ENCODE data around the gene CNR2. TPM values are rescaled to one million over a fixed set of nuclear protein-coding genes. Genes with fewer than 3 reads are reported as not detected.
"Not testable (repeated sequence)": the region's sequence is repeated elsewhere in the genome, so short reads cannot be mapped to it uniquely, and the experiment has no call there.

The CNR2 gene
- total RNA-seq (ENCODE audit: insufficient read depth, low replicate concordance) = under 0.01 TPM

DNA sequence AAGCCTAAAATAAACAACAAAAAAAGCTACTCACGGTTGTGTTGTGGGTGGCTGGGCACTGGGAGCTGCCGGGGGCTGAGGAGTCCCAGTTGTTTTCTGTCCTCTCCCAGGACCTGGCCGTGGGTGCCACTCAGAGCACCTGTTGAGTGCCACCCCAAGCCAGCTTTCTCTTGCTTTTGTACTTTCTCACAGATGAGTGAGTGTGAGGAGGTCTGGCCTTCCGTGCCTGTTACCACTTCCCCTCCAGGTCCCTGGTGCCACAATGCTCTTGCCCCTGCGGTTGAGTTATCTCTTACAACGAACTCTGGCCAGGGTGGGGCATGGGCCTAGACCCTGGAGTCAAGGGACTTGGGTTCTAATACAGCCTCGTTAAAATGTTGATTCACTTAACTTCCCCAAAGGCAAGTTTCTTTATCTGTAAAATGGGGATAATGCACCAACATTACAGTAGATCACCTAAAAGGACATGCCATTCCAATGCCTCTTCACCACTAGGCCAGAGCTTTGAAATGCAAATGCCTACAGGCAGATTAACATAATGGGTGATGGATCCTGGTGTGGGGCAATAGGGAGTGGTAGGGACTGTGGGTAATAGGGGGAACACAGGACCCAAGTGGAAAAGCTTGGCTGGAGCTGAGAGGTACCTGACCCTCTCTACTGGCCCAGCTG lies at the start of gene CNR2:
Gene CNR2, minus strand, starts transcription at position 151 of the 669 bp plus-strand sequence. CDS start 37,745 bp downstream, outside the sequence.
- no peak for DNase-seq (ENCODE audit: low spot score)

DNA sequence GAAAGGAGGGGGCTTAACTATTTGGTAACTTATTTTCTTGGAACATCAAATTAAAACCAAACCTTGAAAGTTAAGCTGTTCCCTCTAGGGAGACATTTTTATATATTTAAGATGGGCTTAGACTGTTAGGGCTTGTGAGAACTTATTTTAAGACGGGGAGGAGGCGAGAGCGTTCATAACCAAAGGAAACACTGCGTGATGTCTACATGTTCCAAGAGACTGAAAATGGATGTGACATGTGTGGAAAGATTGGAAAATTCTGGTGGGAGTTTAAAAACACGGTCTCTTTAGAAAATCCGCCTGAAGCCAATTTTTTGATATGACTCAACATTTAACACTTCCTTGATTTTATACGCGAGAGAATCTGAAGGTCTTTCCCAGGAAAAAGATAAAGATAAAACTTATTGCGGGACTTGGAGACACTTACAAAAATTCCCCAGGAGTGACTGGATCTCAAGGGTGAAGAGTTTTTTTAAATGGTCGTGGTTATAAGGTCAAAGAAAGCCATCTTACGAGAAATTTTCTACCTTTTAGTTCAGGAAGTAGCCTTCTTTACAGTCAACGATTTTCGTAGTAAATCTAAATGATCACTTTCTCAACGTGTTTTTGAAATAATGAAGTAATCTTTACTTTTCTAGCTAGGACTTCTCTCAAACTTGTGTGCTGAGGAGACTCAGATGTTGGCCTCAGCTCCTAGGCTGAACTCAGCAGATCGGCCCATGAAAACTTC lies 47.3 kb upstream of the CNR2 start:
- peak; percentile 54 for DNase-seq (ENCODE audit: low spot score)

GRCh38 chr1:23959461-23960290 lies 46.5 kb upstream of the CNR2 start, which contains the start of gene PNRC2:
Gene PNRC2, plus strand, starts transcription at chr1:23959828. Its CDS starts 1,630 bp downstream, at chr1:23961458.
- peak; percentile 98 for DNase-seq (ENCODE audit: low spot score)

GRCh38 chr1:23958810-23959460 lies 45.8 kb upstream of the CNR2 start:
- DNase-seq (ENCODE audit: low spot score) = peak; percentile 91

GRCh38 chr1:23958040-23958809 lies 45.1 kb upstream of the CNR2 start:
- not testable (repeated sequence) for DNase-seq (ENCODE audit: low spot score)

DNA sequence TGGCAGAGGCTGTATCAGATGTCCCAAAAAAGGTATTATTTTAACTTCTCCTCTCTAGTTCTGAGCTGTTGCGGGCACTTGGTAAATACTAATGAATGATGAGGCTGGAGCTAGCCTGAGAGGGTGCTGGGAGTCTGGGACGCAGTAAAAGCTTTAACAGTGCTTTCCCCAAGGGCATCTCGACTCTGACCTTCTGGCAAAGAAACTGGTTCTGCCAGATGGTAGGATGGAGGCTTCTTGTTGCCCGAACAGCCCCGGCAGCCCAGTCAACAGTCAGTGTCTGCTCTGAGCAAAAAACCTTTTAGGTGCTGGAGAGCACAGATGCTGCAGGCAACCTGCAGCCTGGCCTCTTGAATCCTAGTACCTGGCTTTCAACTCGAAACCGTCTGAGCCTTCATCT lies 43.9 kb upstream of the CNR2 start:
- no peak for DNase-seq (ENCODE audit: low spot score)

- no peak for DNase-seq (ENCODE audit: low spot score)
These were observed 39.9 kb upstream of the CNR2 start for GRCh38 chr1:23953020-23953419.

DNA sequence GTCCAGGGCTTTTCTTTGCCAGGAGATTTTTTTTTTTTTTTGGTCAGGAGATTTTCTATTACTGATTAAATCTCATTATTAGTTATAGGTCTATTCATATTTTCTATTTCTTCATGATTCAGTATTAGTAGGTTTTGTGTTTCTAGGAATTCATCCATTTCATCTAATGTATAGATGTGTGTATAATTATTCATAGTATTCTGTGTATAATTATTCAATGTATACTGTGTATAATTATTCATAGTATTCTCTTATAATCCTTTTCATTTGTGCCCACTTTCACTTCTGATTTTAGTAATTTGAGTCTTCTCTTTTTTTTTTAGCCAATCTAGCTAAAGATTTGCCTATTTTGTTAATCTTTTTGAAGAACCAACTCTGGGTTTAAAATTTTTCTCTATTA lies 34.2 kb upstream of the CNR2 start:
- DNase-seq (ENCODE audit: low spot score) = no peak

GRCh38 chr1:23936481-23937176 lies 23.5 kb upstream of the CNR2 start:
- no peak for DNase-seq (ENCODE audit: low spot score)

- no peak for DNase-seq (ENCODE audit: low spot score)
These were observed 18.3 kb upstream of the CNR2 start for GRCh38 chr1:23931491-23931880.

- DNase-seq (ENCODE audit: low spot score) = peak; percentile 74
These were observed 17.8 kb upstream of the CNR2 start for GRCh38 chr1:23930861-23931490.

GRCh38 chr1:23930270-23930669 lies 17.1 kb upstream of the CNR2 start:
- DNase-seq (ENCODE audit: low spot score) = no peak

GRCh38 chr1:23928789-23929188 lies 15.6 kb upstream of the CNR2 start:
- DNase-seq (ENCODE audit: low spot score) = no peak

GRCh38 chr1:23927097-23927496 lies 13.9 kb upstream of the CNR2 start:
- DNase-seq (ENCODE audit: low spot score) = no peak

- no peak for DNase-seq (ENCODE audit: low spot score)
These were observed 12.1 kb upstream of the CNR2 start for GRCh38 chr1:23925279-23925678.

- DNase-seq (ENCODE audit: low spot score) = no peak
These were observed 11.4 kb upstream of the CNR2 start for GRCh38 chr1:23924601-23925000.

DNA sequence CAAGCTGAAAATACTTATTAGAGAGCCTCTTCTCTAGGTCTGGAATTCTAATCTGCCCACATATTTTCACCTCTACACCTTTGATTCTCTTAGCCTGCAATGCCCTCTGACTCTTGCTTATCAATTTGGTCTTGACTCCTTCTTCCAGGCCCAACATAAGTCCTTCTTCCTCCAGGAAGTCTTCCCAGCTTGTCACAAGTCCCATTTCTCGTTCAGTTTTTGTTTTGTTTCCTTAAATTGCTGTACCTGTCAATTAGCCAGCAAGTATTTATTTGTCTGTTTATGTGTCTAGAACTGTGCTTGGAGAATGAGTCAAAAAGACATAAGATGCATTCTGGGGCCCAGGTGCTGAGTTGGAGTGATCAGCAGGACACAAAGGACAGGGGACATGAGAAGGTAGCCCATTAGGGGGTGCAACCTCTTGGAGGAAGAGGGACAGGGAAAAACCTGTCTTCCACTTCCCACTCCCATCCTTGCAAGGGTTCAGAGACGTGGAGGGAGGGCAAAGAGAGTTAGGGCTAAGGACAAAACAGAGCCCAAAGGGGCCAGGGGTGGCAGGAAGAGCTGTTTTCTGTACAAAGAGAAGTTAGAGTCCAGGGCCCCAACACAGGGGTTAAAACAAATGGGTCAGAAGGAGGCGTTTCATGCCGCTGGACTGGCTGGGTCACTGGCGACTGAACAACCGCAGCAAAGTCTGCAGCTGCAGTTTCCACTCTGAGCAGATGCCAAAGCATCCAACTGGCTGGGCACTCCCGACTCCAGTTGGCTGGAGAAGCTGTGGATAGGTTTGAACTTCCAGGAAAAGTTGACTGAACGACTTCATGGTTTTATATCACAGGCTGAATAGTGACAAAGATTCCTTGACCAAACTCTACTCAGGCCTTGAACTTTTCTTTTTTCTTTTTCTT lies 10.7 kb upstream of the CNR2 start:
- DNase-seq (ENCODE audit: low spot score) = no peak

DNA sequence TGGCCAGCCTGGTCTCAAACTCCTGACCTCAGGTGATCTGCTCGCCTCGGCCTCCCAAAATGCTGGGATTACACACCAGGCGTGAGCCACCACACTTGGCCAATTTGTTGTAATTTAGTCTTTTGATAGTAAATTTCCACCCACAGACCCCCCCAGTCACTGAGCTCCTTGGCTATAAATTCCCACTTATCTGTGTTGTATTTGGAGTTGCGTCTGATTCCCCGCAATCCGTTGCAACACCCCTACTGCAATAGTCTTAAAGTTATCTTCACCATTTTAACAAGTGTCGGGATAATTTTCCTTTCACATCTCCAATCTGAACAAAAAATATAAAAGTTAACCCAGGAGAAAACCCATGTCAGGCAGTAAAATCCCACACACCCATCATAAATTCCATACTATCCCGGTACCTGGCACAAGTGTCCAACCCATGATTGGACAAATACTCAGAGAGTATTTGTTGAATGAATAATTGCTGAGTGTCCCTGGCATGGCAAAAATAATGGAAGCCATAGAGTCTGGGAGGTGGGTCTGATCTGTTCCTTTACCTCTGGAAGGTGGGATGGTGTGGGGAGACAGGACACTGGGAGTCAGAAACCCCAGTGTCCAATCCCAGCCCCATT lies 9.3 kb upstream of the CNR2 start:
- no peak for DNase-seq (ENCODE audit: low spot score)

Data from umbilical cord (tissue), 2 donors.